Kidney epithelial cell (primary cell): Measurements from ENCODE around the gene HOXD10. TPM values are rescaled to one million over a fixed set of nuclear protein-coding genes. Genes with fewer than 3 reads are reported as not detected.

Experiments used
- DNase-seq: peaks from one replicate; pipeline ENCODE4 v3.0.0-alpha.2; 2010; ENCODE audit warnings: low read depth
- H3K27me3 ChIP-seq: 2 replicates; pipeline ENCODE4 v1.6.0; 2011; ENCODE audit warnings: low read length; ENCODE audit not compliant: control insufficient read depth, insufficient read depth
- H3K36me3 ChIP-seq: 2 replicates; pipeline ENCODE4 v1.5.1; 2011; ENCODE audit warnings: low read length; ENCODE audit not compliant: control insufficient read depth, insufficient read depth
- H3K4me3 ChIP-seq: 2 replicates; pipeline ENCODE4 v1.5.1; 2011; ENCODE audit warnings: low read depth, mild to moderate bottlenecking, control low read depth, low read length
- total RNA-seq: library from RNA; depleted of rRNA; stranded (reverse); fragments of >200 nt; gene quantifications from 2 replicates; pipeline ENCODE4 v1.2.3, GENCODE V29; 2015
- TF ChIP-seq, protein P1 (sequence below): IDR thresholded peaks from 2 replicates; pipeline ENCODE4 v1.5.1; 2011; ENCODE audit warnings: mild to moderate bottlenecking, moderate library complexity, low read length, control low read depth, inconsistent platforms; ENCODE audit not compliant: insufficient read depth, poor library complexity, severe bottlenecking

HOXD10 gene
- total RNA-seq, 1 donor from 2014 or later, result 5.6 TPM

DNA sequence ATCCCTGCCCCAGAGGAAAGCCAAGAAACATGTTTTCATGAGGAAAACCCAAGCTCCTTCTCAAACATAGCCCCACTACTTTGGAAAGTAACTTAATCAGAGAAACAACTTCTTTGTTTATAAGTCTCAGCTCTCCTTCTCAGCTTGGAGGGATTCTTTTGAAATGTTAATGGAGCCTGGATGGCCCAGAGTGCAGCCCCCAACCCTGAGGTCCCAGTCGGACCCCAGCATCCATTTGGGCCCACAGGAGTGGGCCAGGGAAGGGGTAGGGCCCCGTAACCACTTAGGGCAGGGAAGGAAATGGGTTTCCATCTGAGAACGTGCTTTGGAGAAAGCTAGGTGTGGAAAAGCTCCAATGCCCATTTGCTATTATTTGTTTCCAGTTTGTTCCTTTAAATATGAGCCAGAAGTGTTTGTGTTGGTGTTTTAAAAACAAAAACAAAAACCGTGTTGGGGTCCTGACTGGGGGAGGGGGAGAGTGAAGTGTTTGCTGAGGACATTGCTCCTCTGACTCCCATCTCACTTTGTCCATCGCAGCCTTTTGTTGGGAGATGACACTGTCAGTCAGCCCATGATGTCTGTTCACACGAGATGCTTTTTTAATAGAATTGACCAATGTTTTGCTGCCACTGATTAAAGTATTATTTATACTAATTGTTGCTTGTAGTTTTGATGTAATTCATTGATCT lies 38.9 kb downstream of the HOXD10 start:
- no peak for DNase-seq
- Histone ChIP-seq H3K27me3 (no peaks in the 10 kb centered on the region), H3K36me3 (peaks cover 2% of the 10 kb centered on the region), H3K4me3 (peak overlapping the region; percentile 59)
- TF ChIP-seq, protein P1, sequence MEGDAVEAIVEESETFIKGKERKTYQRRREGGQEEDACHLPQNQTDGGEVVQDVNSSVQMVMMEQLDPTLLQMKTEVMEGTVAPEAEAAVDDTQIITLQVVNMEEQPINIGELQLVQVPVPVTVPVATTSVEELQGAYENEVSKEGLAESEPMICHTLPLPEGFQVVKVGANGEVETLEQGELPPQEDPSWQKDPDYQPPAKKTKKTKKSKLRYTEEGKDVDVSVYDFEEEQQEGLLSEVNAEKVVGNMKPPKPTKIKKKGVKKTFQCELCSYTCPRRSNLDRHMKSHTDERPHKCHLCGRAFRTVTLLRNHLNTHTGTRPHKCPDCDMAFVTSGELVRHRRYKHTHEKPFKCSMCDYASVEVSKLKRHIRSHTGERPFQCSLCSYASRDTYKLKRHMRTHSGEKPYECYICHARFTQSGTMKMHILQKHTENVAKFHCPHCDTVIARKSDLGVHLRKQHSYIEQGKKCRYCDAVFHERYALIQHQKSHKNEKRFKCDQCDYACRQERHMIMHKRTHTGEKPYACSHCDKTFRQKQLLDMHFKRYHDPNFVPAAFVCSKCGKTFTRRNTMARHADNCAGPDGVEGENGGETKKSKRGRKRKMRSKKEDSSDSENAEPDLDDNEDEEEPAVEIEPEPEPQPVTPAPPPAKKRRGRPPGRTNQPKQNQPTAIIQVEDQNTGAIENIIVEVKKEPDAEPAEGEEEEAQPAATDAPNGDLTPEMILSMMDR, result no peak

DNA sequence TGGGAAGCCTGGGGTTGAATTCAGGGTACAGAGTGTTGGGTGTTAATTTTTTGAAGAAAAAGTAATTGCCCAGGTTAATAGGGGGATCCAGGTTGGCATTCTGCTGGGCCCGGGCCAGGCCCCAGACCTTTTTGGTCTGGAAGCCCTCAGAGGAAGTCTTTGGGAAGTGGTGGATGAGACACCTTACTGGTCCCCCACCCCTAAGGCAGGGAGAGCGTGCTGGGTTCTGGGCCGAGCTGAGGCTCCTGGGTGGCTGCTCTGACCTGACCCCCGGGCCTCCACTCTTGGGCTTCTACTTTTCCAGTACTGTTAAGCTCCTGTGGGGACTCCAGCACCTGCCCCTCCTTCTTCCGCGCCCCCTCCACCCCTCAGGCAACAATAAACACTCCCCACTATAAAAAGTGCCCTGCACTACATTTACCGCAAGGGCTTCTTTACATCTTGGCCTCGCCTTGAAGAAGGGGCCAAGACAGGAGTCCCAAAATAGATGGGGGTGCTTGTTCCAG lies 39.8 kb downstream of the HOXD10 start:
- TF ChIP-seq, protein P1, result no peak
- H3K4me3 ChIP-seq, result peak overlapping the region; percentile 43
- DNase-seq, result no peak
- H3K27me3 ChIP-seq, result no peaks in the 10 kb centered on the region
- peaks cover 2% of the 10 kb centered on the region for H3K36me3 ChIP-seq

DNA sequence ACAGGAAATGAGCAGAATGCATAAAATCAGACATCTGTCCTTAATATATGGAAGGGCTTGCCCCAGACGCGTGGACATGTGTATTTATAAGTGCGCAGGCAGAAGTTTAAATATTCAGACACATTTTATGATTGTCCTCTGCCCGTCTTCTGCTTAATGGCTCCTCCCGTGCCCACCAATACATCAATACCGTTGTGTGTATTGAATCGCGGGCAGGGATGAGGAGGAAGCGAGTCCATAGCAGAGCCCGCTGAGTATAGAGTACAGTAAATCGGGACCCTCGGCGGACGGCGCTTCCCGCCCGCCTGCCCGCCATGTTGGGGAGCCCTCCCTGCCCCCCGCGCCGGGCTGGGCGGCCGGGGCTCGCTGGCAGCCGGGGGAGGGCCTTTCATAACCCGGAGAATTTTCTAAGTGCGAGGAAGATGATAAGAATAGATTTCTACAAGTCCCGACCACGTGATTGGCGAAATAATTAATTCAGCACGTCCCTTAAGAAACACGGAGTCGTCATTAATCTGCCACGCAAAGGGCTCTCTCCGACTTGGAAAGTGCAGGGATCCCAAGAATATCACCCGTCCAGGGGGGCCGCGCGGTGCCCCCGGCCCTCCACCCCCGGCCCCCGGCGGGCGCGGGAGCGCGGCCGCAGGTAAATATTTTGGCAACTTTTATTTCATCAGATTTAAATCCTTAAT lies 40.4 kb downstream of the HOXD10 start, which contains the start of gene HOXD3:
Gene HOXD3 (plus strand): TSS at position 501 of the 692 bp plus-strand sequence. CDS start 11,808 bp downstream, outside the sequence.
- Histone ChIP-seq H3K36me3 (peaks cover 2% of the 10 kb centered on the region), H3K4me3 (peak within 1 kb of the TSS; percentile 43), H3K27me3 (no peaks in the 10 kb centered on the region)
- DNase-seq, result no peak
- TF ChIP-seq, protein P1, result no peak

GRCh38 chr2:176157499-176158185 lies 41.1 kb downstream of the HOXD10 start:
- Histone ChIP-seq H3K27me3 (no peaks in the 10 kb centered on the region), H3K36me3 (peaks cover 2% of the 10 kb centered on the region), H3K4me3 (peak overlapping the region; percentile 43)
- TF ChIP-seq, protein P1, result no peak
- DNase-seq, result no peak

GRCh38 chr2:176158186-176158591 lies 41.6 kb downstream of the HOXD10 start:
- Histone ChIP-seq H3K4me3 (peak overlapping the region; percentile 43), H3K36me3 (no peaks in the 10 kb centered on the region), H3K27me3 (no peaks in the 10 kb centered on the region)
- TF ChIP-seq, protein P1, result no peak
- no peak for DNase-seq
